Activated CD4-positive, CD25-positive, alpha-beta regulatory T cell treated with anti-CD3 and anti-CD28 coated beads, Interleukin-2, amount 50 U/mL, for 16 hours (primary cell): ENCODE measurements around the gene KDM1A.
"Not testable (repeated sequence)": the region's sequence is repeated elsewhere in the genome, so short reads cannot be mapped to it uniquely, and the experiment has no call there.

ENCODE experiments used
- DNase-seq: peaks from one replicate; pipeline ENCODE4 v3.0.0-alpha.2; 2020; ENCODE audit warnings: low read depth, low spot score

KDM1A gene

GRCh38 chr1:23019094-23019862 is at the start of gene KDM1A:
KDM1A (plus strand) TSS chr1:23019468; CDS start chr1:23019597, 129 bp downstream.
- DNase-seq: peak; percentile 87

GRCh38 chr1:22970096-22970495 is 49.2 kb upstream of the KDM1A start:
- DNase-seq: no peak

GRCh38 chr1:22971161-22971560 is 48.1 kb upstream of the KDM1A start:
- no peak for DNase-seq

- DNase-seq: no peak
These were observed 47.5 kb upstream of the KDM1A start for GRCh38 chr1:22971611-22972405.

- DNase-seq: no peak
These were observed 46.5 kb upstream of the KDM1A start, which contains the start of gene LACTBL1 for GRCh38 chr1:22972760-22973159. LACTBL1 (minus strand) TSS chr1:22972866; CDS start chr1:22972316, 550 bp downstream.

- DNase-seq: no peak
These were observed 43.6 kb upstream of the KDM1A start for GRCh38 chr1:22975694-22976093.

- no peak for DNase-seq
These were observed 43.2 kb upstream of the KDM1A start for GRCh38 chr1:22976127-22976460.

- no peak for DNase-seq
These were observed 42.6 kb upstream of the KDM1A start for GRCh38 chr1:22976461-22977243.

GRCh38 chr1:22978299-22978698 is 41.0 kb upstream of the KDM1A start:
- no peak for DNase-seq

- not testable (repeated sequence) for DNase-seq
These were observed 38.8 kb upstream of the KDM1A start for GRCh38 chr1:22980471-22980790.

GRCh38 chr1:22983944-22984343 is 35.3 kb upstream of the KDM1A start:
- no peak for DNase-seq

- not testable (repeated sequence) for DNase-seq
These were observed 26.9 kb upstream of the KDM1A start for GRCh38 chr1:22992384-22992783.

- DNase-seq: not testable (repeated sequence)
These were observed 26.0 kb upstream of the KDM1A start for GRCh38 chr1:22993220-22993795.

- no peak for DNase-seq
These were observed 23.5 kb upstream of the KDM1A start for GRCh38 chr1:22995774-22996173.

GRCh38 chr1:22997528-22997927 is 21.7 kb upstream of the KDM1A start:
- not testable (repeated sequence) for DNase-seq

GRCh38 chr1:23000133-23000532 is 19.1 kb upstream of the KDM1A start:
- DNase-seq: not testable (repeated sequence)

GRCh38 chr1:23002218-23002617 is 17.1 kb upstream of the KDM1A start:
- not testable (repeated sequence) for DNase-seq

- DNase-seq: no peak
These were observed 15.2 kb upstream of the KDM1A start for GRCh38 chr1:23004112-23004511.

- DNase-seq: not testable (repeated sequence)
These were observed 14.5 kb upstream of the KDM1A start for GRCh38 chr1:23004769-23005168.

- no peak for DNase-seq
These were observed 12.2 kb upstream of the KDM1A start for GRCh38 chr1:23007106-23007505.

- no peak for DNase-seq
These were observed 10.4 kb upstream of the KDM1A start for GRCh38 chr1:23008901-23009300.

- not testable (repeated sequence) for DNase-seq
These were observed 9.2 kb upstream of the KDM1A start for GRCh38 chr1:23010025-23010424.
